ENCODE measurements around the gene GAPDHS. TPM values are rescaled to one million over a fixed set of nuclear protein-coding genes. Genes with fewer than 3 reads are reported as not detected.

The GAPDHS gene
- polyA plus RNA-seq, 6 donors from 2014 or later: not detected

DNA sequence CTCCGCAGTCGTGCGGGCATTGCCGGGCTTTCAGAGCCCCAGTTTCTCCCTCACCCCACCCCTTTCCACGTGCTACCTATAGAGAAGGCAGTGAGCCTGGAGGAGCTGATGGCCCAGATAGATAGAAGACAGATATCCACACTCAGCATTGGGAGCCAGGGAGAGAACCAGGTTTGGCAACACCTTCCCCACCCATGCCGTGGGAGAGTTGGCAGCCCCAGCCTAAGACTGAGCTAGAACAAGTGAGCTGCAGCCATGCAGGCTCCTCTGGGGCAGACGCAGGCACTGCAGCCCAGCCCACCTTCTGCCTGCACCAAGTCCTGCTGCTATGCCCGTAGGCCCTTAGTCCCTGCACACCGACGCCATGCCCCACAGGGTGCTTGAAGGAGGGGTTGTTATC, 32.6 kb upstream of the GAPDHS start:
- no peak overlapping the region for H3K27ac Mint-ChIP-seq
- H3K9me3 Mint-ChIP-seq: peaks cover 0 to 2% (median 0%) of the 10 kb centered on the region in 7 donors
- ATAC-seq (ENCODE audit: low read depth in 2 of 2): no peak
- H3K36me3 Mint-ChIP-seq: no peaks in the 10 kb centered on the region
- no peak overlapping the region for H3K4me3 Mint-ChIP-seq
- peaks cover 16 to 48% (median 47%) of the 10 kb centered on the region in 3 donors for H3K27me3 Mint-ChIP-seq
- no peak for DNase-seq
- H3K4me1 Mint-ChIP-seq: peaks cover 0 to under 1% (median 0%) of the 10 kb centered on the region in 3 donors

DNA sequence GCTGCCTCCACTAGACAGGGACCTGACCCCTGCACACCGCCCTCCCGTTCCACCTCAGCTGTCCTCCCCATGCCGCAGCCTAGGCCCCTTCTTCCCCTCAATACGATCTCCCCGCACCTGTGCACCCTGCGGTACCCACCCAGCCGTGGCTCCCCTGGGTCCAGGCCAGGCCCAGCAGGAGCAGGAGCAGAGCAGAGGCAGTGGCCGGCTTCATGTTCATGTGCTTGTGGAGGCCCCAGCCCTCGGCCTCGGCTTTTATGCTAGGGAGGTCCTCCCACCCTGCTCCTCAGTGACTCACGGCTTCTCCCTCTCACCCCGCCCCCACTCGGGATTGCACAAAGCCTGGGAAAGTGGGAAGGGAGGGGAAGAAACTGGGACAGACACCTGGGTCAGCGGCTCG, 31.6 kb upstream of the GAPDHS start:
- Mint-ChIP-seq H3K4me3 (no peak overlapping the region), H3K27ac (no peak overlapping the region), H3K27me3 (peaks cover 24 to 58% (median 56%) of the 10 kb centered on the region in 3 donors), H3K36me3 (no peaks in the 10 kb centered on the region), H3K4me1 (no peaks in the 10 kb centered on the region), H3K9me3 (peaks cover 0 to 2% (median 0%) of the 10 kb centered on the region in 7 donors)
- DNase-seq (no peak), ATAC-seq (ENCODE audit: low read depth in 2 of 2) (no peak)

DNA sequence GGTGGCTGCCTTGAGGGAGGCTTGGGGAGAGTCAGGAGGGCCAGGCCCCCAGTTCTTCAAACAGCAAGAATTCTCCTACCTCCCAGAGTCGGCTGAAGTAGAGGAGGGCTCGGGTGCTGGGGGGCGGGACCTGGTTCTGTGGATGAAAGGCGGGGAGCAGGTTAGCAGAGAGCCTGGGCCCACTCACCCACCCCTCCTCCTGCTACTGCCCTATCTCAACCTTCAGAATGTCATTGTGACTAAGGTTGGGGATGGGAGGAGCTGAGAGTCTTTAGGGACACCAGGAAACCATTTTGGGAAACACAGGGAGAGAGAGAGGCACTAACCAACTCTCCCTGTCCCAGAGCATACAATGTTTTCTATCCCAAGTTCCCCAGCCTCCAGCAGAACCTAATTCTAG, 30.5 kb upstream of the GAPDHS start:
- H3K4me1 Mint-ChIP-seq: no peaks in the 10 kb centered on the region
- H3K36me3 Mint-ChIP-seq: no peaks in the 10 kb centered on the region
- ATAC-seq (ENCODE audit: low read depth in 2 of 2) (no peak), DNase-seq (no peak)
- no peak overlapping the region for H3K4me3 Mint-ChIP-seq
- peaks cover 0 to 2% (median 0%) of the 10 kb centered on the region in 7 donors for H3K9me3 Mint-ChIP-seq
- no peak overlapping the region for H3K27ac Mint-ChIP-seq
- peaks cover 21 to 69% (median 61%) of the 10 kb centered on the region in 3 donors for H3K27me3 Mint-ChIP-seq

DNA sequence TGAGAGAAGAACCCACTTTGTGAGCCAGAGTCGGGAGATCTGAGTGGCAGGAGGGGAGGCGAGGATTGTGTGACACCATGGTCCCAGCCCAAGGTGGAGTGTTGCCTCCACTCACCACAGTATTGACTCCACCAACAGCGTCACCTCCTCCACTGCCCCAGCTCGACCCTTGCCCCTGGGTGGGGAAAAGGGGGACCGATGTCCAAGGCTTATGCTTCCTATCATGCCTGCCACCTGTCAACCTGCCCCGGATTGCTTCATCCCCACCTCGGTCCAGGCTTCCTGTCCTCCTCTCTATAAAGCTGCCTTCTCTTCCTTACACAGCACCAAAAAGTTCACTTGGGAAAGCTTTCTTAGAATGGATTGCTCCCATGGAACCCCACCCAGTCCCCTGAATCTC, 27.2 kb upstream of the GAPDHS start:
- peak overlapping the region in 1 of 8 donors; percentile 30 for H3K4me3 Mint-ChIP-seq
- no peak for ATAC-seq (ENCODE audit: low read depth in 2 of 2)
- H3K27me3 Mint-ChIP-seq: peaks cover 24 to 83% (median 70%) of the 10 kb centered on the region in 3 donors
- H3K27ac Mint-ChIP-seq: no peak overlapping the region
- no peak for DNase-seq
- H3K36me3 Mint-ChIP-seq: no peaks in the 10 kb centered on the region
- H3K4me1 Mint-ChIP-seq: peaks cover 8 to 16% (median 14%) of the 10 kb centered on the region in 3 donors
- H3K9me3 Mint-ChIP-seq: peaks cover 0 to 2% (median 0%) of the 10 kb centered on the region in 7 donors

DNA sequence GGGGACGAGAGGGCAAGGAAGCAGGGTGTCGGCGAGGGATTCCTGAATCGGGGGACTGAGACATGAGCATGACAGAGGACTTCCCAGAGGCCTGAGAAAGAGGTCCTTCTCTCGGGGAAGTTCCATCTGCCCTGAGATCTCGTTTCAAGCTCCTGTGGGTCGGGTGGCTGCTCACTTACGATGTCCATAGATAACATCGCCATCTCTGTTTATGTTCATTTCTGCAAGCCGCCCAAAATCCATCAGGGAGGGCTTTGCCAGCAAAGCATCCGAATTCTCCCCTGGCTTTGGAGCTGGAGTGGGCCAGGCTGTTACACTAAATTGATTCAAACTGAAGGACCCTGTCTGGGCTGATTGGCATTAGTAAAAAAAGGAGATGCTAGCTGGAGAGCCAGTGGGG, 25.7 kb upstream of the GAPDHS start:
- H3K27ac Mint-ChIP-seq: no peak overlapping the region
- H3K4me3 Mint-ChIP-seq: no peak overlapping the region
- peaks cover 0 to 2% (median 0%) of the 10 kb centered on the region in 7 donors for H3K9me3 Mint-ChIP-seq
- ATAC-seq (ENCODE audit: low read depth in 2 of 2) (no peak), DNase-seq (no peak)
- H3K36me3 Mint-ChIP-seq: no peaks in the 10 kb centered on the region
- H3K27me3 Mint-ChIP-seq: peaks cover 24 to 83% (median 76%) of the 10 kb centered on the region in 3 donors
- H3K4me1 Mint-ChIP-seq: peaks cover 8 to 19% (median 14%) of the 10 kb centered on the region in 3 donors

DNA sequence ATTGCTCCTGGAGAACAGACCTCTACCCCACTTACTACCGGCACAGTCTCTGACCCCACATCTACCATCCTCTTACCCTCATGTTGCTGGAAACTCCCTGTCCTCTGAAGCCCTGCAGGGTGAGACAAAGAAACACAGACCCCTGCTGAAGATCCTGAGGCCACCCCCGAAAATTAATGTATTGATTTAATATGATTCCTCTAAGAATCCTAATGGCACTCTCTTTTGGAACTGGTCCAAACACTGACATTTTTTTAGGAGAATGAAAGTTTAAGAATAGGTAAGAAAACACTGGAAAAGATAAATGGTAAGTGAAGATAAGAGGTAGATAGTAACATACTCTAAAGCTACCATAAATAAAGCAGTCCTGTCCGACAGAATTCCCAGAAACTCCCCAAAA, 25.1 kb upstream of the GAPDHS start:
- no peaks in the 10 kb centered on the region for H3K36me3 Mint-ChIP-seq

DNA sequence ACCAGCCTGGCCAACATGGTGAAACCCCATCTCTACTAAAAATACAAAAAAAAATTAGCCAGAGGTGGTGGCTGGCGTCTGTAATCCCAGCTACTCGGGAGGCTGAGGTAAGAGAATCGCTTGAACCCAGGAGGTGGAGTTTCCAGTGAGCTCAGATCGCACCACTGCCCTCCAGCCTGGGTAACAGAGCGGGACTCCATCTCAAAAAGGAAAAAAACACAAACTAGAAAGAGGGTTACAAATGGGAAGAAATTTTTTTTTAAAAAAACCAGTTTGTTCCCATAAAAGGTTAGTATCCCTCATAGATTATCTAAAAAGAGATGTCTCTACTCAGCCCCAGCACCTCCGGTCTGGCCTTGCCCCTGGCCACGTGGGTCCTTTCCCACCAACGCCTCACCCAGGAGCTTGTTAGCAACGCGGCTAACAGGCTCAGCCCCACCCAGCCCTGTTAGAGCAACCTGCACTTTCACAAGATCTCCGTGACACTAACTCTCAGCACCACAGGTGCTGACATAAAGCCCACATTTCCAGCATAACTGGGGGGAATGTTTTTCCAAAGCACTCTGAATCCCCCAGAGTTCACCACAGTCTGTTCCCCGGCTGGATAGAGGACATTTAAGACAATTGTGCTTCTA, 24.1 kb upstream of the GAPDHS start:
- Mint-ChIP-seq H3K27ac (no peak overlapping the region), H3K9me3 (peaks cover 0 to 2% (median 0%) of the 10 kb centered on the region in 7 donors), H3K36me3 (no peaks in the 10 kb centered on the region), H3K4me3 (peak overlapping the region in 5 of 8 donors; percentile 31 to 77 (median 68)), H3K4me1 (peaks cover 8 to 19% (median 14%) of the 10 kb centered on the region in 3 donors), H3K27me3 (peaks cover 30 to 86% (median 80%) of the 10 kb centered on the region in 3 donors)
- ATAC-seq (ENCODE audit: low read depth in 2 of 2) (peak; percentile 56 to 62), DNase-seq (no peak)

More for the DNA sequence above, 25.1 kb upstream of the GAPDHS start:
- ATAC-seq (ENCODE audit: low read depth in 2 of 2): no peak
- Mint-ChIP-seq H3K9me3 (peaks cover 0 to 2% (median 0%) of the 10 kb centered on the region in 7 donors), H3K4me3 (no peak overlapping the region), H3K27ac (no peak overlapping the region), H3K27me3 (peaks cover 30 to 84% (median 76%) of the 10 kb centered on the region in 3 donors), H3K4me1 (peaks cover 8 to 19% (median 14%) of the 10 kb centered on the region in 3 donors)
- no peak for DNase-seq

DNA sequence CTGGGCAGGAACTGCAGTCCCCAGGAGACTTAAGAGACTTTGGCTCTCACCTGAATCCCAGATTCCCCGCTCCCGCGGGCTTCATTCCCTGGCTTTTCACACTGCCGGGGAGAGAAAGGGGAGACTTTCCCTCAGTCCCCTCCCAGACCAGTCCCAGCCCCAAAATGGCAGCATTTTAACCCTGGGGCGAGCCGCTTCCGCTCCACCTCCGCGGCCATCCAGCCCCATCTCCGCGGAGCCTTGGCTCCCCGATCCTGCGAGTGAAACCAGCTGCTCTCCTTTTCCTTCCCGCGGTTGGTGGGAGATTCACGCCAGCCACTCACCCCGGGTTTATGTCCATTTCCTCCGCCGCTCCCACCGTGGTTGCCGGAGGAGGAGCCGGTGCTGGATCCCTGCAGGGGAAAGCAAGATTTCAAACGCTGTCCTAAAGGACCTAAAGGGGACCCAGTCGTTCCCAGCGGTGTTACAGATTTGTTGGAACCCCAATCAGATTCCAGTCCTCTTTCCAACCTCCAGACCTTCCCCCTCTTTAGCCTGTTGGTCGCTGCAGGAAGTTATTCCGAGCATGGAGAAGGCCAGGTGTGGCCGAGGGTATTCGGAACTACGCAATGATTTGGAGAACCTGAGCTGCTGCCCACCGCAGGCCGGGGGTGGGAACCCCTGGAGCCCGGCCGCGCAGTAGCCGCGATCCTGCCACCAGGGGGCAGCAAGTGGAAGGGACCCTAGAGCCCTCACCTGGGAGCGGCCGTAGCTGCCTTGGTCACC, 23.2 kb upstream of the GAPDHS start:
- Mint-ChIP-seq H3K4me3 (peak overlapping the region in 7 of 8 donors; percentile 45 to 77 (median 66)), H3K9me3 (peaks cover 0 to 2% (median 0%) of the 10 kb centered on the region in 7 donors), H3K27ac (peak overlapping the region in 3 of 6 donors; percentile 11 to 91 (median 26)), H3K27me3 (peaks cover 36 to 89% (median 84%) of the 10 kb centered on the region in 3 donors), H3K4me1 (peaks cover 12 to 19% (median 14%) of the 10 kb centered on the region in 3 donors), H3K36me3 (no peaks in the 10 kb centered on the region)
- ATAC-seq (ENCODE audit: low read depth in 2 of 2) (peak; percentile 84 to 87), DNase-seq (peak; percentile 68)

DNA sequence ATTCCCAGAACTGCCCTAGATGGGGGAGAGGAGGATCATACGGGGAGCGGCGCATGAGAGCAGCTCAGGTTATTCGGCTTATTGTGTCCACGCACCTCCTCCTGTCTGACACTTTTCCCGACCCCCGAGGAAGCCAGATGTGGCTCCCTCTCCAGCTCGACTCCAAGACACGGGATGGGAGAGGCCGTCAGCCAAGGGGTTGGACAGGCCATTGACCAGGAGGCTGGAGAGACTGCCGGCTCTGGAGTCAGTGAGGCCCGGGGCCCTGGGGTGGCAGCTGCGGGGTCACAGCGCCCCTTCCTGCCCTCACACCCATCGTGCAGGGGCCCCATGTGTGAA, 22.7 kb upstream of the GAPDHS start:
- DNase-seq (no peak), ATAC-seq (ENCODE audit: low read depth in 2 of 2) (peak in 1 of 2 donors; percentile 1)
- peak overlapping the region in 4 of 8 donors; percentile 53 to 75 (median 67) for H3K4me3 Mint-ChIP-seq
- H3K36me3 Mint-ChIP-seq: no peaks in the 10 kb centered on the region
- peaks cover 31 to 84% (median 82%) of the 10 kb centered on the region in 3 donors for H3K27me3 Mint-ChIP-seq
- H3K9me3 Mint-ChIP-seq: no peaks in the 10 kb centered on the region
- H3K27ac Mint-ChIP-seq: peak overlapping the region in 1 of 6 donors; percentile 11
- peaks cover 12 to 19% (median 14%) of the 10 kb centered on the region in 3 donors for H3K4me1 Mint-ChIP-seq

DNA sequence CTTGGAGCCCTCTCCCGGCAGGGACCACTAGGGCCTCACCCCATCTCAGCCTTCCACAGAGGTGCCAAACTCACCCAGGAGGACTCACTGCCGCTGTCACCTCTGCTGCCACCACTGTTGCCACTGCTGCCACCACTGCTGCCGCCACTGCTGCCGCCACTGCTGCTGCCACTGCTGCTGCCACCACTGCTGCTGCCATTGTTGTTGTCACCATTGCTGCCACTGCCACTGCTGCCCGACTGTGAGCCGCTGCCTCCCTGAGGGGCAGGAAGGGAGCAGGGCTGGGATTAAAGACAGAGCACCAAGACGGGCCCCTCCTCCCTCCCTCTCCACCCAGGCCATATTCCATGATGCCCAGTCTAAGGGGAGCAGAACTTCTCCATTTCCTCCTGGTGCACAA, 21.9 kb upstream of the GAPDHS start:
- Mint-ChIP-seq H3K4me1 (peaks cover 12 to 19% (median 14%) of the 10 kb centered on the region in 3 donors), H3K27ac (peak overlapping the region in 2 of 6 donors; percentile 37 to 96), H3K4me3 (no peak overlapping the region), H3K27me3 (peaks cover 23 to 77% (median 77%) of the 10 kb centered on the region in 3 donors), H3K9me3 (no peaks in the 10 kb centered on the region), H3K36me3 (no peaks in the 10 kb centered on the region)
- ATAC-seq (ENCODE audit: low read depth in 2 of 2): no peak
- no peak for DNase-seq

DNA sequence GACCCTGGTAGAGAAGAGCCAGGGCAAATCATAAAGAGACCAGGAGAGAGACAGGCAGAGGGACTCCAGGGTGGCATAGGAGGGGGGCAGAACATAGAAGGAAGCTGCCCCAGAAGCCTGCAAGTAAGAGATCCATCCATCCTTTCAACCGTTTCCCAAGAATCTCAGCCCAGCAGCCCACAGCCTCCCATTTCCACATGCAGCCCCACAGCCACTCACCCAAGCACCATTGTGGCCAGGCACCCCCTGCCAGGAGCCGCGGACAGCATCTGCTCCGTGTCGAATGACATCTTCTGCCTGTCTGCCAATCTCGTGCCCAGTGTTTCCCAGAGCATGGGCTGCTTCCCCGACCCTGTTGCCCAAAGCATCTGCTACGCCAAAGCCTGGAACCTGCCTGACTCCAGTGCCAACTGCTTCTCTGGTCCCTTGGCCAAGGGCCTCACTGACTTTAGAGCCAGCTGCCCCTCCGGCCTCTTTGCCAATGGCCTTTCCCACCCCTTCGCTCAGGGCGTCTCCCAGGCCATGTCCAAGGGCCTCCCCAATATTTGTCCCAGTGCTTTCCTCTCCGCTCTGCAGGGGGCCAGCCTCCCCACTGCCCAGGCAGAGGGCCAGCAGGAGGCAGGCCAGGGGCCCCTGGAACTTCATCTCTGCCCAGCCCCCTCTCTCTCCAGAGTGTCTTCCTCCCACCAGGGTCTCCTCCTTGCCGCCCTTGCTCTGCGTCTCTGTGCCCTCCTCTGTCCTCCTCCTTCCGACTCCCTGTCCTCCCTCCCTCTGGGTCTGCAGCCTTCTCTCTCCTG, 20.2 kb upstream of the GAPDHS start:
- H3K4me3 Mint-ChIP-seq: no peak overlapping the region
- H3K36me3 Mint-ChIP-seq: no peaks in the 10 kb centered on the region
- H3K4me1 Mint-ChIP-seq: peaks cover 12 to 19% (median 14%) of the 10 kb centered on the region in 3 donors
- peaks cover 32 to 74% (median 71%) of the 10 kb centered on the region in 3 donors for H3K27me3 Mint-ChIP-seq
- ATAC-seq (ENCODE audit: low read depth in 2 of 2): no peak
- no peaks in the 10 kb centered on the region for H3K9me3 Mint-ChIP-seq
- H3K27ac Mint-ChIP-seq: no peak overlapping the region
- DNase-seq: no peak

DNA sequence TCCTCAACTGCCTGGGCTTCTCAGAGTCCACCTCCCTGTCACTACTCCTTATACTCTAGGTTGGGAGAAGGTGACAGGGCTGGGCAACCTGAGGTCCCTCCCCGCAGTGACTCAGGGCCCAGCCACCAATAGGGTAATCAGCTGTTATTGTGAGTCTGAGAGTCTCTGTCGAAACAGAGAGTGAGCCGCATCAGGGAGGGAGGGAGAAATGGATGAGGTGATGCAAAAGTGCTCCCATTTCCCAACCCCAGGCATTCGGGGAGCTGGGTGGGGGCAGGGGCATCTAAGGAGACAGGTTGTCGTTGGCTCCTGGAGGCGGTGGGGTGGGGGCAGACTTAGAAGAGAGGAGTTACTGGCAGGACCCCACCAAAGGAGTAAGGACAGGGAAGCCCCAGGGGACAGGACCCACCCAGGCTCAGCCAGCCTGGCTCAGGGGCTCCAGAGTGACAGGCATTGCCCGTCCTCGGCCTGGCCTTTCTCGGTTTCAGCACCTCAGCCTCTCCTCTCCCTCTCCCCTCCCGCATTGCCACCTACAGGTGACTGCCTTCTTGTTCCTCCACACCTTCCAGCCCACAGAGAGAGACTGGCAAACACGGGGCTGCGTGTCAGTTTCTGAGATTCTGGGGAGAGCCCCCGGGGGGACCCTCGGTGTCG, 19.5 kb upstream of the GAPDHS start, which contains the start of gene DMKN:
DMKN (minus strand) TSS at position 22 of the 654 bp plus-strand sequence. CDS start 174 bp downstream, outside the sequence.
- Mint-ChIP-seq H3K27ac (no peak within 1 kb of the TSS), H3K27me3 (peaks cover 33 to 74% (median 67%) of the 10 kb centered on the region in 3 donors), H3K36me3 (no peaks in the 10 kb centered on the region), H3K9me3 (no peaks in the 10 kb centered on the region), H3K4me3 (no peak within 1 kb of the TSS), H3K4me1 (peaks cover 12 to 19% (median 14%) of the 10 kb centered on the region in 3 donors)
- DNase-seq (no peak), ATAC-seq (ENCODE audit: low read depth in 2 of 2) (no peak)

Measured in naive B cell (primary cell).